RCC 7860 (cell line): Measurements from ENCODE around the gene TAOK1.

Experiments used
- DNase-seq: peaks from one replicate; pipeline ENCODE4 v3.0.0-alpha.2; 2015; ENCODE audit warnings: low spot score
- FAIRE-seq: peaks from 2 replicates; lab custom pipeline; 2012; peaks lifted over from hg19 to GRCh38; lab: Jason Lieb, UNC

The TAOK1 gene

DNA sequence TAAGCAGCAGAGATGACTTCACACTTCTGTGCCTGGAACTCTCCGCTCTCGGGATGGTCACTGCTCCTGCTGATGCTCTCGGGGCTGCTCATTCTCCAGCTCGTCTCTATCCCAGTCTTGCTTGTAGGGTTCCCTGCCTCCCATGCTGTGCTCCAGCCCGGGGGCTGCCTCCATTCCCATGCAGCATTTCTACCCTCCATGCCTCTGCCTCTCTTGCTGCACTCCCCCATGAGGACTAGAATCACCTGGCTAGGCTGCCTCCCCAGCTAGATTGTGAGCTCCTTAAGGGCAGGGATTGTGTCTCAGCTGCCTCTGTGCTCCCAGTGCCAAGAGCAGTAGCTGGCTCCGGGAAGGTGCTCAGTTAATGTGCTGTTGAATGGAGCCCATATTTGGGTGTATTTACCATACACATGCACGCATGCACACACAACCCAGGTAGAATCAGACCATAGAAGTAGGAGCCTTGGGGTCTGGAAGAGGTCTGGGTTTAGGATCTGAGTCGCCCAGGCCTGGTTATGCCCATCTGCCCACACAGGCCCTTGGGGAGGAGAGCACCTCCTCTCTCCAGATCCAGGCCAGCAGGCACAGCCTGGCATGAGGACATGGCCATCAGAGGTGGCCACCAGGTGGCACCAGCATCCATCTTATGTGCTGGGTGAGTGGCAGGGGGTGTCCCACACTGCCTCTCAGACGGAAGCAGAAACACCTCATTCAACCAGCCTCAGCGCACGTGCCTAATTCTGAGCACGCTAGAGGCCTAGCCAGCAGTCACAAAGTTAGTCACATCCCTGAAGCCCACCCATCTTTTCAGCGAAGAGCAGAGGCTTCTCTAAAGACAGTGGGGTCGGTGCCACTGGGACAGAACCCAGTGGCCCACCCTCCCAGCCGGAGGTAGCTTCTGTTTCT, 190.0 kb downstream of the TAOK1 start:
- FAIRE-seq (no peak), DNase-seq (peak; percentile 66)

DNA sequence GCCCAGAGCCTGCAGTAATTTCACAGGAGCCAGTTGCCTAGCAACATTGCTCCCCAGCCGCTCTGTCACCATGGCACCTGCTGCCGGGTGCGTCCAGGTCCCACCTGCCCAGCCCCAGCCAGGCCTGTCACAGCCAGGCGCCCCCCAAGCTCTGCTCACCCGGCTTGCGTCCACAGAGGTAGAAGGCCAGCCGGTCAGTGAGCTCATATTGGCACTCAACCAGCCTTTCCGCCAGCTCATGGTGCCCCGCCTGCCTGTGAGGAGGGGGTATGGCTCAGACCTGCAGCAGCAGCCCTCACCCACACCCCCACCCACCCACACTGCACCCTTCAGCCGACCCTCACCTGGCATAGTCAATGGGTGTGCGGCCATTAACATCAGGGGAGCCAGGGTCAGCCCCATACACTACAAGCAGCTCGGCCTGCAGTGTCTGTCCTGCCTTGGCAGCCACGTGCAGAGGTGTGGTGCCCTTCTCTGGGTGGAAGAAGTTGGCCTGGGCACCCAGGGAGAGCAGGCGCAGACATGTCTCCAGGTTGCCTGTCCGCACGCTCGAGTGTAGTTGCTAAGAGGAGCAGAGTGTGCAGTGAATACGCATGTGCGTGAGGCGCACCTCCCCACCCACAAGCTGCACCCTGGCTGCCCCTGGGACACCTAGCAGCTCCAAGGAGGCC, 191.6 kb downstream of the TAOK1 start:
- no peak for FAIRE-seq
- DNase-seq: no peak

DNA sequence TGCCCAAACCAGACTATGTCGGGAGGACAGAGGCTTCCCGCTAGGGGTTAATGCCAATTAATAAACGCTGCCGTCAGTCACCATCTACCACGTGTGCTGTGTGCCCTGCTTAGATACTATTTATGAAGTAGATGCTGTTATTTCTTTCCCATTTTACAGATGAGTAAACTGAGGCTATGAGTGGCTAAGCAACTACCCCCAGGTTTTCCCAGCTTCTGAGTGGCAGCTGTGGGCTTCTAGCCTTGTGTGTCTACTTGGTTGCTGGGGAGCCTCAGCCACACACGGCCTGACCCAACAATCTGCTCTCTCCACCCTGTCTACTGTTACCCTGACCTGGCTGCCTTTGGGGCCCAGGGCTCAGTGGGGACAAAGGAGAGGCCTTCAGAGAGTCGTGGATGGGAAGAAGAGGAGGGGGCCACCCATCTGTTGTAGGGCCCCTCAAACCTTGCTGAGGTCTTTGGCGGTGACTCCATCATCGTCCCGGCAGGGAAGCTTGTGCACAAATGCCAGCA, 192.1 kb downstream of the TAOK1 start:
- DNase-seq (no peak), FAIRE-seq (no peak)

DNA sequence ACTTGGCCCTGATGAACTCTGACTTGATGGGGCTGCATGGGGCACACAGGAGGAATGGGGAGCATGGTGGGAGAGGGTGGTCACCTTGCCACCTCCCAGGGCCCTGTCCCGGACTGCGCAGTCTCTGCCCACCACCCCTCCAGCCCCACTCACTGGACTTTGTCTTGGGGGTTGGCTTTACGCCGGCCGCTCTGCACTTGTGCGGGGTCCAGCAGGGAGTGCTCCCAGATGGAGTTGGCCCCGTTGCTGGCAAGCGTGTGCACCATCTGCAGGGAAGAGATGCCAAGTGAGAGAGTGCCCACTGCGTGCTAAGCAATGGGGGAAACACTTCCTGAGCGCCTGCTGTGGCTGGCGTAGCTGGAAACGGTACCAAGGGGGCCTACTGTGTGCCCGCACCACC, 192.6 kb downstream of the TAOK1 start:
- FAIRE-seq (no peak), DNase-seq (no peak)

DNA sequence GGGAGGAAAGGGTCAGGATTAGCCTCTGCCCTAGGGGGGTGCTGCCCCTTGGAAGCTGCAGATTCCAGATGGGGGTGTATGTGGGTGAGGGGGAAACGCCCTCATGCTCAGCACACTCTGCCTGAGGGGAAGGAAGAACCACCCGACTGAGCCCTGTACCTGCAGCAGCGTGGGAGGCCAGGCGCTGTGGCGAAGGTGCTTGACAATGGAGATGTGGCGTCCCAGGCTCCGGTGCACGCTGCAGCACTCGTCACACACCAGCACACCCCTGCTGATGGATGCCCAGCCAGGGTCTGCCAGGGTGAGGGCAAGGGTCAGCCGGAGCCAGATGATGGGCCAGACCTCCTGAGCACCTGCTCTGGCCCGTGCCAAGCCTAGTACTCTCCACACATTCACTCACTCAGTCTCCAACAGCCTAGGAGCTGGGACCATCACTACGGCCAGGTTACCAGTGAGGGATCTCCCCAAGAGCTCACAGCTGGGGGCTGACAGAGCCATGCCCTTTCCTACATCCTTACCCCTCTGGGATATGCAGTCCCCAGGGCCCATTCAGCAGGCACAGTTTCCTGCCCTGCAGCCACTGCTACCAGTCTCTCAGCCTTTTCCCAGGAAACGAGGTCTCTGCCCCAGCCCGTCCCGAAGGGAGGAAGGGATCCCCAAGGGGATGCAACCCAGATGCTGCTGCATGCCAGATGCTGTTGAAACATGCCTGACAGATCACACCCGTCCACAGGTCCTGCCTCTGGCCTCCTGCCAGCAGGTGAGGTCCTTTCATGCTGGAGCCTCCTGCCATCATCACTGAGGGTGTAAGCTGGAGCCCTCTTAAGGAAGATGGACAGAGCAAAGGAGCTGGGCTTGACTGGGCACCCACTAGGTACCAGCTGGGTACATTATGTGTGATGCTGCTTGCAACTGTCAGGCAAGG, 193.4 kb downstream of the TAOK1 start:
- FAIRE-seq: no peak
- no peak for DNase-seq

DNA sequence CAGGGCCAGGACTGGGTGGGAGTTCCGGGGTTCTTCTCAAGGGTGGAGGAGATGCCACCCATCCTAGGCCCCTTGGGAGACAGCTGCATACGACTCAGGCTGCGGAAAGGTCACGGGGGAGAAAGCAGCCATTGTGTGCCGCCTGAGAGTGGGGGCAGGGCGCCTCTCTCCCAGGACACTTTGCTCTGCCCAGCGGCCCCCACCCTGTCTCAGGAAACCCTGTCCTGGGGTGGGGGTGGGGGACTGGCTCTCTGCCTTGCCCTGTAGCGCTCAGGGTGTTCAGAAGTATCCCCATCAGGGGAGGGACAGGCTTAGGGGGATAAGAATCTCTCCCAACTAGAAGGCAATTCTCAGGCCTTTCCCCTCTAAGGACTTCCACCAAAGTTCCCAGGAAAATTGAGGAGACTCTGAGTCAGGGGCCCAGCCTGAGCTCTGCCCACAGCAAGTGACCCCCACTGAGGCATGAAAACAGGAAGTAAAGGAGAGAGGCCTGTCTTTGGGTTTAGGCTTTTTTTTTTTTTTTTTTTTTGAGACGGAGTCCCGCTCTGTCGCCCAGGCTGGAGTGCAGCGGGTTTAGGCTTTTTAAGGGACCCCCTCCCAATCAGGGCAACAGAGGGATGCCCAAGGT, 194.4 kb downstream of the TAOK1 start:
- no peak for FAIRE-seq
- DNase-seq: no peak

DNA sequence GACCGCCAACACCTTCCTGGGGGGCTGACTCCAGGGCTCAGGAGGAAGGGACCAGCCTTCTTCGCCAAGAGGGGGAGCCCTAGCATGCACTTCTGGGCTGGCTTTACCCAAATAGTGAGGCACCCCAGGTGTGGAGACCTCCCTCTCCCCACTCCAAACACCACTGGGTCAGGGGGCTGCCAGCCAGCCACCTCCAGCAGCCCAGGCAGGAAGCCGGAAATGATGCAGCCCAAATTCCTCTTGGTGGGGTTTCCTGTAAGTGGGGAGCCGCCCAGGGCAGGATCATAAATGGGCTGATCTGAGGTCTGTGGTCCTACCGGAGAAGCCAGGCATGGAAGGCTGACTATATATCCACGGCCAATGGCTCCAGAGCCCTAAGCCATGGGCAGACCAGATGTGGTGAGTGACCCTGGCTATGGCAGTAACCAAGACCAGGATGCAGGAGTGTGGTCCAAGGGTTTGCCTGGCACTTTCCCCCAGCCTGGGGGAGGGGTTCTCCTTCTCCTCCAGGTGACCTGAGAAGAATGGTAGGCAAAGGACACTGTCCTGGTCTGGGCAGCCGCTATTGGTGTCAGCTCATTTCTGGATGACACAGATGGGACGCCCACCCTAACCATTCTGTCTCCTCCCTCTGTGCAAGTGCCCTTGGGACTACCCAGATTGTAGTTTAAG, 195.1 kb downstream of the TAOK1 start:
- DNase-seq: no peak
- FAIRE-seq: no peak

DNA sequence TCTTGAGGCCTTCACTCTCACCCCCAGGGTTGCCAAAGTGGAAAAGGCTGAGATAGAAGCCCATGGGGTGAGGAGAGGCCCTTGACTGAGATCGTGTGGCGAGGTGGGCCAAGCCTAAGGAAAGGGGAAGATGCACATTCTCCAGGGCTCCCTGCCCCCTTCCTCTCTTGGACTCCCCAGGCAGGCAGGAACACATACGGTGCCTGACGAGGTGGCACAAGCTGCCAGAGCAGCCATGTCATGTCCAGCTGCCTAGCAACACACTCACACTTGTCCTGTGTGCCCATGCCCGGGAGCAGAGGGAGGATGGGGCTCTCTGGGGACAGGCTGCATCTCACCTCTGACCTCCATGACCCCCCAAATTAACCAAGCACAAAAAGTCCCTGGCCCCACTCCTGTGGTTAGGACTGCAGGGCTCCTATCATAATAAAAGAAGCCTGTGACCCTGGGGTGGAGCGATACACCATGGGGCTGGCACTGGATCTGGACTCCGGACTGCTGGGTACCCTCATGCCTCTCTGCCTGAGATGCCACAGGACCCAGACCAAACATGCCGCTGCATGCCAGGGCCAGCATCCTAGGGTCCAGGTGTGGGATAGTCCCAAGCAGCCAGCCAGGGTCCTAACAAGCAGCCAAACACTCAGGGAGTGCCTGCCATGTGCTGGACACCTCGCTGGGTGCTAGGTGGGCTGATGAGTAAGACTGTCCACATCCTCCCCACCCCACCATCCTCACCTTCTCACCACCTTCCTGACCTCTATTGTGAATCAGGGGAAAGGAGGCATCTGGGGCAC, 196.7 kb downstream of the TAOK1 start:
- FAIRE-seq: no peak
- no peak for DNase-seq

DNA sequence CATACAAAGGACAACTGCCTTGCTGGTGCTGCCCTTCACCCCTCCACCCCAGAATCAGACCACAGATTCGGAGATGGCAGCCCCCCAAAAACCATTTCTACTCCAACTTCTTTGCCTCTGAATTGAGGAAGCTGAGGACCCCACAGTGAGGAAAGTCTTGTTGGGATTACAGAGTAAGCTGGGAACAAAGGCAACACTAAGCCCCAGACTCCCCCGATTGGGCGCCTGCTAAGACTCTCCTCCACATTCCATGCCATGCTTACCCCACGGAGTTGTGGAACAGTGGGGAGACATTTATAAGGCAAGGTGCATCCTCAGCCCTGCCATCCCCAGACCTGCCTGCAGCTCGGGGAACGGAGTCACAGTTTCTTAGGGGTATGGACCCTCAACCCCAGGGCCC, 197.4 kb downstream of the TAOK1 start:
- no peak for FAIRE-seq
- DNase-seq: no peak

DNA sequence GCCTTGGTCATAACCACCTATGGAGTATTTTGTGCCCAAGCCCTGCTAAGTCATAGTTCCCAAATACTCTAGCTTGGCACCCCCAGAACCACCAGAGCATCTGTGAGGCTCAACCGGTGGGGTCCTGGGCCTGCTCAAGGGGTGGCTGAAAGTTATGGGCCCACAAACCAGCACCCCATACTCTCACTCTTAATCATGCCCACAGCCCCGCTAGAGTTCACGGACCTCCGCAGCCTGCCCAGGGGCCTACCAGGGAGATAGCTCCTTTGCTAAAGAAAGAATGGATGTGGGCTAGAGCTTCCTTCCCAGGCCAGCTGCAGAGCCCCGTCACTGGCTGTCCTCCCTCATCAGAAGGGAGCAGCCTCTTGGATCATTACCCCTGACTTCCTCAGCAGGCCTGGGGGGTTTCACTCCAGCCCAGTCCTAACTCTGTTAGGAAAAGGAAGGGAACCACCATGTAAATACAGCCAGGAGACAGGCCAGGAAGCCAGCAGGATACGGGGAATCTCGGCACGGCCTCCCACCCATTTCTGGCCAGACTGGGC, 197.9 kb downstream of the TAOK1 start:
- no peak for DNase-seq
- FAIRE-seq: no peak

DNA sequence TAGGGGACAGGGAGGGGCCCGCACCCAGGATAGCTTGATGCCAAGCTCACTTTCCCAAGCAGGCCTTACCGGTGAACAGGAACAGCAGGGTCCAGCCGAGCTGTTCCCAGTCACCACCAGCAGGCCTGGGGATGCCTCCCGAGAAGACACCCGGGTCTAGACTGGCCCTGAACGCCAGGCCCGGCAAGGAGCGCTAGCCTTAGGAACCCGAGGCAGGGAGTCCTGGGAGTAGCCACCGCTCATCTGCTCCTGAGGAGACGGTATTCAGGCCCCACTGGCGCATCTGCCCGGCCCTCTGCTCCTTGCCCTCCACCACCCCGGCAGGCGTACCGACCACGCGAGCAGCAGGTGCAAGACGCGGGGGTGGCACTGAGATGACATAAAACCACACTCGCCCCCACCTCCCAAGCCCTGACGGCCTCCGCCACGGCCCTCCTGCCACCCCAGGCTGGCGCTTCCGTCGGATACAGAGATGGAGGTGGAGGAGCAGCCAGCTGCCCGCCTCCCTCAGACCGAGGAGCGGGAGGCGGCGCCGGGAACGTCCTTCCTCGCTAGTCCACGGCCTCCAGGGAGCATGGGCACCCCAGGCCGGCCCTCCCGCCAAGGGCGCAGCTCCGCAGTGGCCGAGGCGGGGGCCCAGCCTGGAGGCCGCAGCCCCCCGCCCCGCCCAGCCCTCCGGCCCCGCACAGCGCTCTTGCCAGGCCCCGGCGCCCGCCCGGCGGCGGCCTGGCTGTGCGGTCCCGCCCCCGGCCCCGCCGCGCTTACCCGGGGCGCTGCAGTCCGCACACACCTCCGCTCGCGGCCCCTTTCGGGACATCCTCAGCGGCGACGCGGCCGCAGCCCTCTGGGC, 198.6 kb downstream of the TAOK1 start:
- DNase-seq (no peak), FAIRE-seq (no peak)

DNA sequence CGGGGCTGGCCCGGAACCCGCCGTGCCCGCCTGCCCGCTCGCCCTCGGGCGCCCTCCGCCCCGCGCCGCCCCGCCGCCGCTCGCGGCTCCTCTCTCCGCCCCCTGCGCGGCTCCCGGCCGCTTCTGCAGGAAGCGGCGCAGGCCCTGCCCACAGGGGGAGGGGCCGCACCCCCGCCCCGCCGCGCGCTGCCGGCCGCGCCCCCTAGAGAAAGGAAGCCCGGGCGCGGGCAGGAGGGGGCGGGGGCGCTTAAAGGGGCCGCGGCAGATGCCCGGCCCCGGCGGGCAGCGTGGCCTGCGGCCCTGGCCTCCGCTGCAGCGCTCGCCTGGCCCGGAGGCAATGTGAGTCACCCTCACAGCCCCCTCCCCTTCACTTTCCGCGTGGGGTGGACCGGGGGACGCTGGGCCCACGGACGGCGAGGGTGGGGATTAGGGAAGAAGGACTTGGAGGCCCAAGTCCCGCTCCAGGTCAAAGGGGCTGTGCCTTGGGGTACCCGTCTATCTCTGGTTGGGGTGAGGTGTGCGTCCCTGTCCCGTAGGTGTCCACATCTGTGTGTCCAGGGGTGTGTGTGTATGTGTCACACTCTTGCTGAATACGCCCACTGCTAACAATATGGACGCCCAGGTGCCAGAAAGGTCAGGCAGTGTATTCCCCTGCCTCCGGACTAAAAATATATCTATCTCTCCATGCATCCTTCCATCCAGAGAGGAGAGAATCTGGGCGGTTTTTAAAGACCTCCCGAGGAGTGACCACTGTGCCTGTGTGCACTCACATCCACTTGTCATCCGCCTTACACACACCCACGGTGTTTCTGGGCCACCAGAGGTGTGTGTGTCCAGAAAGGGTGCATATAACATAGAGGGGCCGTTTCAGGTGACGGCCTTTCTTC, 199.6 kb downstream of the TAOK1 start, which contains the start of gene GIT1:
Gene GIT1, minus strand, starts transcription at position 125 of the 887 bp plus-strand sequence. CDS start 270 bp downstream, outside the sequence.
- DNase-seq (peak; percentile 65), FAIRE-seq (no peak)

DNA sequence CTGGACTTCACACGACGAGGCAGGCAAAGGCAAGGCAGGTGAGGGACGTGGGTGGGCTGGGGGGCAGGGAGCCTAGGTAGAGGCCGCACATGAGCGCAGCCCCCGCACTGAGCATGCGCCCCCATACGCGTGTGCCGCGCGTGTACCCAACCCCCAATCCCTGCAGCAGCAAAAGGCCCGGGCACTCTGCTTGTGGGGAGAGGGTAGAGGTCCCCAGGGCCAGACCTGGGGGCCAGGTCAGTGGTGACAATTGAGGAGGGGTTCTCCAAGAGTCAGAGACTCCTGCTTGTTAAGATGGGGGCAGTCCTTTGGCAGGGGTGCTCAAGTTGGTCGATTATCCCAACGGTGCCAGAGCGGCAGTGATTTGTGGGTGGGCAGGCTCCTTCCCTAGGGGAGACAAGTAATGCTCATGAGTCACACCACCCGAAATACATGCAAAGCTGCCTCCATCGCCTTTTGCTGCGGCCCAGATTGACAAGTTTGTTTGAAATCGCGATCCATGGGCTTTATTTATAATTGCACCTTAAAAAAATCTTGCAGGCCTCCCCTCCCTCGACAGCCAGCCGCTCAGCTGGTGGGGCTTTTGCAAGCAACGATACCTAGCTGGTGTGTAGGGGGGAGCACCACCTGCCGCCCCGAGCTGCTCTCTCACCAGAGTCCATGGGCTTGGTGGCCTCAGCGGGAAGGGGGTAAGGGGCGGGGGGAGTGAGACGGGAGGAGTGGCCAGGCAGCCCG, 200.4 kb downstream of the TAOK1 start:
- no peak for DNase-seq
- FAIRE-seq: no peak

DNA sequence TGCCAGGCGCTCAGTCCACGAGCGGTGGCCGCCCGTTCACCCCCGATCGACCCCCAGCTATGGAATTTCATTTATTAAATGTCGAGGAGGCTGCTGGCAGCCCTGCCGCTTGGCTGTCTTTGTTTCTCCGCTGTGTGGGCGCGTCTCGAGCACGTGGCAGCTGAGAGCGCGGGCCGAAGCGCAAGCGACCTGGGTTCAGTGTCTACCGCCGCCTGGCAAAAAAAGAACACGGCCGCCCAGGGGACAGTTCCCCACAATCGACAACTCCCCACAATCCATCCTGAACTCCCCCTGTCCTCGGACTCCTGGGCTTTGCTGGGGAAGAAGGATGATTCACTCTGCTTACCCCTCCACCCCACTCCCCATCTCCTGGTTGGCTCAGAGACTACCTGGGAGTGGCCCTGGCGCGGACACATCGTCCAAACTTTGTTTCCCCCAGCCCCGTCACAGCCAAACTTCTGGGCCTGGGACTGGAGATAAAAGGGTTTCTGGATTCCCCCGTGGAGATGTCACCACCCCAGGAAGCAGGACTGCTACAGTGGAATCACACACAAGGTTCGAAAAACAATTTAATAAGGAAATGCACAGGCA, 201.1 kb downstream of the TAOK1 start:
- FAIRE-seq: no peak

DNA sequence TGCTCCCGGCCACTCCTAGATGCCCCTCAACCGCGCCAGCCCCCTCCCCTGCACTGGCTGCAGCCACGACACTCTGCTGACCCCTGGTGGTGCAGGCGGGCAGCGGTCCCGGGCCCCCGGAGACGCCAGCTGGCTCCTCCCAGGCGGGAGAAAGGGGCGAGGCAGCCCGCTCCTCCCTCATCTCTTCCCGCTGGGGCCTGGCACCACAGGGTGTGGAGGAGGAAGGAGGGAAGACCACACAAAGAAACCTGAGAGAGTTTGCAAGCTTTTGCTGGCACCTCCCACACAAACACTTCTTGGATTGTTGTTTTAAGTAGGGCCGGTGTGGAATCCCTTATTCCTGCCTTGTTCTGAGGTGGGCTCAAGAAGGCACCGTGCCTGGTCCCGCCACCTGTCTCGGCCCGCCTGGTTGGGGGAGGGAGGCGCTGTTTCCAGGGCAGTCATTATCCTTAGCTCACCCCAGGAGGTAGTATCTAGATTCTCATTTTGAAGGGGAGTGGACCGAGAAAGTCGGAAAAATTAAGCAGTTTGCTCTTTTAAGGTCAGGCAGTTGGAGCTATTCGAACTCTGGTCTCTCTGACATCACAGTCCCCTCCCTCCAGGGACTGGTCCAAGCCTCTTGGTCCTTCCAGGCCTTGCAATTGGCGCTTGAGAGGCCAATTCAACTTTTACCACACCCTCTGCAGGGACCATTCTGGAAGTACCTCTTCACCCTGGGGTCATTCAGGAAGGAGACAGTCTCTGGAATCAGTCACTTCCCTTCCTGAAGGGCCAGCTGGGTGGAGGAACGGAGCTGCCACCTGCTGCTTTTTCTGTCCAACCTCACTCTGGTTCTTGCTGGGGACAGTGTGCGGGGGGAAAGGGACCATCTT, 201.8 kb downstream of the TAOK1 start:
- peak; percentile 16 for FAIRE-seq
- peak; percentile 59 for DNase-seq

More for the DNA sequence above, 201.1 kb downstream of the TAOK1 start:
- DNase-seq: no peak
